Activated naive CD4-positive, alpha-beta T cell (primary cell): Measurements from ENCODE around the gene SLC26A4.

Source experiments
- DNase-seq, 4 experiments: peaks; one replicate each; lab custom pipeline; 2025; lab: John Stamatoyannopoulos, UW

The SLC26A4 gene

DNA sequence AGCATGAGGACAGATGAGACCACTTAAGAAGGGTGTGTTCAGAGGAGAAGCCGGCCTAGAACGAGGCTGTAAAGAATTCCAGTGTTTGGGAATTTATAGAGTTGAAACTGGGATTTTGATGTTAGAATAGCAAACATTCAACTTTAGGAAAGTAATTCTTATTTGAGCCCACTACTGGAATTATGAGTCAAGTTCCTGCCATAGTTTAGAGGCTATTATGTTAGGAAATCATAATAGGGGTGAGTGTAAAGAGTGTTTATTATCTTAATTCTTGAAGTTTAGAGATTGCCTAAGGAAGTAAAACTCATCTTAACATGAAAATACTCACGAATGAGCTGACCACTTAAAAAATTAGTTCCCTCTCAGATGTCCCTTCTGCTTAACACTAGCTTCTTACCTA, 85.4 kb downstream of the SLC26A4 start:
- no peak for DNase-seq

DNA sequence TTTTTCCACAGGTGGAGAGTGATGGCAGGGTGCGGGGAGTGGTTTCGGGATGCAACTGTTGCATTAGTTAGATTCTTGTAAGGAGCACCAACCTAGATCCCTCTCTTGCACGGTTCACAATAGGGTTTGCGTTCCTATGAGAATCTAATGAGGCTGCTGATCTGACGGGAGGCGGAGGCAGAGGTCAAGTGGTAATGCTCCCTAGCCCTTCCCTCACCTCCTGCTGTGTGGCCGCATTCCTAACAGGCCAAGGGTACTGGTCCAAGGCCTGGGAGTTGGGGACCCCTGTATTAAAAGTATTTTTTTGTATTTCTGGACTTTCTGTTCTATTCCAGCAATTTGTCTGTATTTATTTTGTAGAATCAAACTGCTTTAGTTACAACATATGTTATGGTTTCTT, 90.5 kb downstream of the SLC26A4 start:
- DNase-seq, result no peak

- DNase-seq, result no peak
Observed at GRCh38 chr7:107754642-107755041, 94.0 kb downstream of the SLC26A4 start.

- no peak for DNase-seq
Observed at GRCh38 chr7:107758667-107759066, 98.0 kb downstream of the SLC26A4 start.

DNA sequence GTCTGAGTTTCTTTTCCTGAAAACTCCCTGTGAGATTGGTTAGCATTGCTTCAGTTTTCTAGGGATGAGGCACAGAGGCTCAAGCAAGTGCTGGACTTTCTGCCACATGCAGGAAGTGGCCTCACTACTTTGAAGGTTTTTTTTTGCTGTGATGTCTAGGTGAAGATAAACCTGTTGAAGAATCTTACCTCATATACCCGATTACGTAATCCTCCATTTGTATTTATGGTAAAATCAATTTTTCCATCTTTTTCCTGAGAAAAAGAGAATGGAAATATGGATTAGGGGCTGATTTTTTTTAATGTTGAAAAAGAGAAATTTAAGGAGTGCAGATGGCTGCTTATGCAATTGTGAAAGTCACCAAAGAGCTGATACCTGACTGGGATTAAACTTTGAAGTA, 106.8 kb downstream of the SLC26A4 start:
- no peak for DNase-seq
